B cell (primary cell): ENCODE measurements around the gene PPT2.

Experiments used
- CTCF ChIP-seq: fragments of 200-600 bp; IDR thresholded peaks from one replicate; pipeline ENCODE4 v1.8.0; 2022; ENCODE audit warnings: antibody characterized with exemption, mild to moderate bottlenecking
- EZH2 ChIP-seq: IDR thresholded peaks from 2 replicates; pipeline ENCODE4 v1.6.1; 2012; ENCODE audit warnings: borderline replicate concordance, low read depth, mild to moderate bottlenecking, moderate library complexity, low read length; ENCODE audit not compliant: insufficient read depth, poor library complexity, severe bottlenecking

GRCh38 chr6:32105433-32105832 is 48.5 kb upstream of the PPT2 start:
- TF ChIP-seq EZH2 (no peak), CTCF (no peak)
